ENCODE measurements around the gene PTPRE. TPM values are rescaled to one million over a fixed set of nuclear protein-coding genes. Genes with fewer than 3 reads are reported as not detected.

Gene PTPRE
- total and polyA plus RNA-seq, 10 of the 15 experiments (the other 5 are each of a cell fraction or from before 2014, with no cell fraction given), result 2.9 to 7.6 (median 5.8) TPM

DNA sequence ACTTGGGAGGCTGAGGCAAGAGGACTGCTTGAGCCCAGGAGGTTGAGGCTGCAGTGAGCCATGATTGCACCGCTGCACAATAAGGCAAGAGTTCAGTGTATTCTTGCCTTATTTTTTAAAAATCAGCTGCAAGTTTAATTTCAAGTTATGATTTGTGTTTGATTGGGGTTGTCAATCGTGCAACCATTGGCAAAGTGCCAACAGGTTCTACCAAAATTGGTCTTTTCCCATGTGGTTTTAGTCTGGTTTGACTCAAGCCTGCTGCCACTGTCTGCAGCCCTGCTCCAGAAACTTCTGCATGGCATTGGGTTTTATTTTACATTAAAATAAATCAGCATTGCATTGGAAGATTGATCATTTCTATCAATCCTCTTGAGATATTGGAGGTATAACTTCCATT, 72.7 kb downstream of the PTPRE start:
- Histone ChIP-seq H3K4me3 (no peak overlapping the region), H3K9me3 (replicated peaks; ENCODE audit: control insufficient read depth, insufficient read depth, low read length) (no peaks in the 10 kb centered on the region; the same call in 2 of the 3 replicates), H3K36me3 (ENCODE audit: control insufficient read depth in 2 of 2, insufficient read depth in 2 of 2, low read length in 1 of 2) (no peaks in the 10 kb centered on the region), H3K9ac (ENCODE audit: control insufficient read depth, insufficient read depth, low read length) (no peak overlapping the region), H3K4me2 (ENCODE audit: control insufficient read depth, insufficient read depth) (no peak overlapping the region), H3K27me3 (replicated peaks in 1 of 2; ENCODE audit: control insufficient read depth in 2 of 2, insufficient read depth in 2 of 2, low read length in 1 of 2) (no peaks in the 10 kb centered on the region; a peak in 1 of 4 replicates), H3K79me2 (ENCODE audit: control insufficient read depth, insufficient read depth, low read length) (no peaks in the 10 kb centered on the region), H4K20me1 (ENCODE audit: control insufficient read depth, insufficient read depth) (no peaks in the 10 kb centered on the region), H2AFZ (ENCODE audit: control insufficient read depth, low read depth, low read length) (no peak overlapping the region), H3K27ac (ENCODE audit: control insufficient read depth, insufficient read depth) (no peak overlapping the region), H3K4me1 (ENCODE audit: control insufficient read depth, insufficient read depth, low read length) (no peaks in the 10 kb centered on the region)
- no TSS peak for BruUV-seq (replicated peaks)
- intact Hi-C loops (cut with micrococcal nuclease; ENCODE audit: unreplicated experiment) (no loop called here), in situ Hi-C loops (cut with MboI) (no loop called here)
- WGBS (ENCODE audit: insufficient coverage, insufficient replicate concordance, low lambda C conversion rate, missing lambda C conversion rate), result 21% methylated on average over 2 of the region's 2 CpGs
- RAD21 ChIA-PET (ENCODE audit: unreplicated experiment), result no interaction called here
- no peak for TF ChIP-seq CREB1 (IDR thresholded peaks at IDR 0.05; ENCODE audit: low read depth)
- TF ChIP-seq, protein P1, sequence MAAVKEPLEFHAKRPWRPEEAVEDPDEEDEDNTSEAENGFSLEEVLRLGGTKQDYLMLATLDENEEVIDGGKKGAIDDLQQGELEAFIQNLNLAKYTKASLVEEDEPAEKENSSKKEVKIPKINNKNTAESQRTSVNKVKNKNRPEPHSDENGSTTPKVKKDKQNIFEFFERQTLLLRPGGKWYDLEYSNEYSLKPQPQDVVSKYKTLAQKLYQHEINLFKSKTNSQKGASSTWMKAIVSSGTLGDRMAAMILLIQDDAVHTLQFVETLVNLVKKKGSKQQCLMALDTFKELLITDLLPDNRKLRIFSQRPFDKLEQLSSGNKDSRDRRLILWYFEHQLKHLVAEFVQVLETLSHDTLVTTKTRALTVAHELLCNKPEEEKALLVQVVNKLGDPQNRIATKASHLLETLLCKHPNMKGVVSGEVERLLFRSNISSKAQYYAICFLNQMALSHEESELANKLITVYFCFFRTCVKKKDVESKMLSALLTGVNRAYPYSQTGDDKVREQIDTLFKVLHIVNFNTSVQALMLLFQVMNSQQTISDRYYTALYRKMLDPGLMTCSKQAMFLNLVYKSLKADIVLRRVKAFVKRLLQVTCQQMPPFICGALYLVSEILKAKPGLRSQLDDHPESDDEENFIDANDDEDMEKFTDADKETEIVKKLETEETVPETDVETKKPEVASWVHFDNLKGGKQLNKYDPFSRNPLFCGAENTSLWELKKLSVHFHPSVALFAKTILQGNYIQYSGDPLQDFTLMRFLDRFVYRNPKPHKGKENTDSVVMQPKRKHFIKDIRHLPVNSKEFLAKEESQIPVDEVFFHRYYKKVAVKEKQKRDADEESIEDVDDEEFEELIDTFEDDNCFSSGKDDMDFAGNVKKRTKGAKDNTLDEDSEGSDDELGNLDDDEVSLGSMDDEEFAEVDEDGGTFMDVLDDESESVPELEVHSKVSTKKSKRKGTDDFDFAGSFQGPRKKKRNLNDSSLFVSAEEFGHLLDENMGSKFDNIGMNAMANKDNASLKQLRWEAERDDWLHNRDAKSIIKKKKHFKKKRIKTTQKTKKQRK (IDR thresholded peaks at IDR 0.05; ENCODE audit: low read depth, low read length), result no peak
- no peak for TF ChIP-seq SRF (IDR thresholded peaks at IDR 0.05; ENCODE audit: low read depth in 2 of 2, low read length in 2 of 2)
- TF ChIP-seq, protein P2, sequence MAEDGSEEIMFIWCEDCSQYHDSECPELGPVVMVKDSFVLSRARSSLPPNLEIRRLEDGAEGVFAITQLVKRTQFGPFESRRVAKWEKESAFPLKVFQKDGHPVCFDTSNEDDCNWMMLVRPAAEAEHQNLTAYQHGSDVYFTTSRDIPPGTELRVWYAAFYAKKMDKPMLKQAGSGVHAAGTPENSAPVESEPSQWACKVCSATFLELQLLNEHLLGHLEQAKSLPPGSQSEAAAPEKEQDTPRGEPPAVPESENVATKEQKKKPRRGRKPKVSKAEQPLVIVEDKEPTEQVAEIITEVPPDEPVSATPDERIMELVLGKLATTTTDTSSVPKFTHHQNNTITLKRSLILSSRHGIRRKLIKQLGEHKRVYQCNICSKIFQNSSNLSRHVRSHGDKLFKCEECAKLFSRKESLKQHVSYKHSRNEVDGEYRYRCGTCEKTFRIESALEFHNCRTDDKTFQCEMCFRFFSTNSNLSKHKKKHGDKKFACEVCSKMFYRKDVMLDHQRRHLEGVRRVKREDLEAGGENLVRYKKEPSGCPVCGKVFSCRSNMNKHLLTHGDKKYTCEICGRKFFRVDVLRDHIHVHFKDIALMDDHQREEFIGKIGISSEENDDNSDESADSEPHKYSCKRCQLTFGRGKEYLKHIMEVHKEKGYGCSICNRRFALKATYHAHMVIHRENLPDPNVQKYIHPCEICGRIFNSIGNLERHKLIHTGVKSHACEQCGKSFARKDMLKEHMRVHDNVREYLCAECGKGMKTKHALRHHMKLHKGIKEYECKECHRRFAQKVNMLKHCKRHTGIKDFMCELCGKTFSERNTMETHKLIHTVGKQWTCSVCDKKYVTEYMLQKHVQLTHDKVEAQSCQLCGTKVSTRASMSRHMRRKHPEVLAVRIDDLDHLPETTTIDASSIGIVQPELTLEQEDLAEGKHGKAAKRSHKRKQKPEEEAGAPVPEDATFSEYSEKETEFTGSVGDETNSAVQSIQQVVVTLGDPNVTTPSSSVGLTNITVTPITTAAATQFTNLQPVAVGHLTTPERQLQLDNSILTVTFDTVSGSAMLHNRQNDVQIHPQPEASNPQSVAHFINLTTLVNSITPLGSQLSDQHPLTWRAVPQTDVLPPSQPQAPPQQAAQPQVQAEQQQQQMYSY (CRISPR knock-in tag; IDR thresholded peaks at IDR 0.05), result no peak
- TF ChIP-seq JUND (IDR thresholded peaks at IDR 0.05; ENCODE audit: low read depth, low read length), result no peak
- no peak for TF ChIP-seq CBX5 (IDR thresholded peaks at IDR 0.05; ENCODE audit: low read depth)
- TF ChIP-seq BRCA1 (IDR thresholded peaks at IDR 0.05; ENCODE audit: low read depth, low read length), result no peak
- TF ChIP-seq, protein P3, sequence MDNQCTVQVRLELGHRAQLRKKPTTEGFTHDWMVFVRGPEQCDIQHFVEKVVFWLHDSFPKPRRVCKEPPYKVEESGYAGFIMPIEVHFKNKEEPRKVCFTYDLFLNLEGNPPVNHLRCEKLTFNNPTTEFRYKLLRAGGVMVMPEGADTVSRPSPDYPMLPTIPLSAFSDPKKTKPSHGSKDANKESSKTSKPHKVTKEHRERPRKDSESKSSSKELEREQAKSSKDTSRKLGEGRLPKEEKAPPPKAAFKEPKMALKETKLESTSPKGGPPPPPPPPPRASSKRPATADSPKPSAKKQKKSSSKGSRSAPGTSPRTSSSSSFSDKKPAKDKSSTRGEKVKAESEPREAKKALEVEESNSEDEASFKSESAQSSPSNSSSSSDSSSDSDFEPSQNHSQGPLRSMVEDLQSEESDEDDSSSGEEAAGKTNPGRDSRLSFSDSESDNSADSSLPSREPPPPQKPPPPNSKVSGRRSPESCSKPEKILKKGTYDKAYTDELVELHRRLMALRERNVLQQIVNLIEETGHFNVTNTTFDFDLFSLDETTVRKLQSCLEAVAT (IDR thresholded peaks at IDR 0.05), result no peak
- no peak for TF ChIP-seq ATF7 (IDR thresholded peaks at IDR 0.05; ENCODE audit: low read depth)
- ATAC-seq (no peak), DNase-seq (ENCODE audit: low read depth, low spot score) (no peak), FAIRE-seq (no peak)
- POLR2A ChIA-PET, result no interaction called here
- SMC1A ChIA-PET (ENCODE audit: uncharacterized antibody, unreplicated experiment), result no interaction called here
- CTCF ChIA-PET, result no interaction called here
